SK-N-SH treated with all-trans-retinoic acid at 6 μM for 48 hours (cell line): ENCODE data around the gene CDC34.

Source experiments
- ATAC-seq: fragments of 200-7000 bp; cut with Tn5 transposase; 3 replicates; pipeline ENCODE4 v1.9.1; 2020; ENCODE audit warnings: mild to moderate bottlenecking, moderate library complexity
- ARNTL ChIP-seq: fragments of 450-650 bp; formaldehyde crosslinking; IDR thresholded peaks from 2 replicates; pipeline ENCODE4 v1.5.0; 2020; ENCODE audit warnings: low read depth, mild to moderate bottlenecking, moderate library complexity, borderline replicate concordance
- BACH2 ChIP-seq: fragments of 250-450 bp; sonication (Bioruptor Pico); IDR thresholded peaks from 2 replicates; pipeline ENCODE4 v1.9.0; 2021; ENCODE audit warnings: mild to moderate bottlenecking, borderline replicate concordance
- CSDC2 ChIP-seq: fragments of 250-450 bp; sonication (Bioruptor Pico); IDR thresholded peaks from 2 replicates; pipeline ENCODE4 v1.5.0; 2020; ENCODE audit warnings: mild to moderate bottlenecking, moderate library complexity
- ESRRG ChIP-seq: fragments of 250-450 bp; sonication (Bioruptor Pico); IDR thresholded peaks from 2 replicates; pipeline ENCODE4 v1.6.1; 2021; ENCODE audit warnings: mild to moderate bottlenecking
- GLIS3 ChIP-seq: fragments of 250-450 bp; sonication (Bioruptor Pico); IDR thresholded peaks from 2 replicates; pipeline ENCODE4 v1.5.0; 2020; ENCODE audit warnings: mild to moderate bottlenecking, moderate library complexity
- ISL1 ChIP-seq: fragments of 250-450 bp; sonication (Bioruptor Pico); IDR thresholded peaks from 2 replicates; pipeline ENCODE4 v2.1.2; 2022; ENCODE audit warnings: mild to moderate bottlenecking, moderate library complexity
- OSR1 ChIP-seq: fragments of 250-450 bp; sonication (Bioruptor Pico); IDR thresholded peaks from 2 replicates; pipeline ENCODE4 v1.8.0; 2022; ENCODE audit warnings: moderate library complexity, mild to moderate bottlenecking, inconsistent platforms
- PPARA ChIP-seq: fragments of 250-450 bp; sonication (Bioruptor Pico); IDR thresholded peaks from 2 replicates; pipeline ENCODE4 v1.5.0; 2020; ENCODE audit warnings: mild to moderate bottlenecking, borderline replicate concordance
- RARB ChIP-seq: fragments of 250-450 bp; sonication (Bioruptor Pico); IDR thresholded peaks from 2 replicates; pipeline ENCODE4 v1.8.0; 2021; ENCODE audit warnings: mild to moderate bottlenecking, moderate library complexity
- SNAI2 ChIP-seq: fragments of 250-450 bp; sonication (Bioruptor Pico); IDR thresholded peaks from 2 replicates; pipeline ENCODE4 v1.5.0; 2020; ENCODE audit warnings: mild to moderate bottlenecking, moderate library complexity
- TCF4 ChIP-seq: fragments of 250-450 bp; sonication (Bioruptor Pico); IDR thresholded peaks from 2 replicates; pipeline ENCODE4 v1.8.0; 2021; ENCODE audit warnings: mild to moderate bottlenecking, moderate library complexity, borderline replicate concordance
- TOX ChIP-seq: fragments of 250-450 bp; sonication (Bioruptor Pico); IDR thresholded peaks from 2 replicates; pipeline ENCODE4 v1.8.0; 2021; ENCODE audit warnings: mild to moderate bottlenecking, moderate library complexity, borderline replicate concordance
- ZC3H10 ChIP-seq: fragments of 250-450 bp; sonication (Bioruptor Pico); IDR thresholded peaks from 2 replicates; pipeline ENCODE4 v1.5.1; 2021; ENCODE audit warnings: mild to moderate bottlenecking, moderate library complexity
- ZFP3 ChIP-seq: fragments of 250-450 bp; sonication (Bioruptor Pico); IDR thresholded peaks from 2 replicates; pipeline ENCODE4 v1.5.0; 2020; ENCODE audit warnings: mild to moderate bottlenecking, moderate library complexity
- ZNF565 ChIP-seq: fragments of 450-650 bp; formaldehyde crosslinking; conservative IDR thresholded peaks from 2 replicates; pipeline ENCODE4 v1.5.0; 2020; ENCODE audit warnings: low read depth, mild to moderate bottlenecking, moderate library complexity
- ZNF8 ChIP-seq: fragments of 450-650 bp; formaldehyde crosslinking; IDR thresholded peaks from 2 replicates; pipeline ENCODE4 v1.5.0; 2020; ENCODE audit warnings: mild to moderate bottlenecking, moderate library complexity
- TF ChIP-seq, protein P1 (sequence below): fragments of 250-450 bp; sonication (Bioruptor Pico); IDR thresholded peaks from 2 replicates; pipeline ENCODE4 v1.8.0; 2021; ENCODE audit warnings: low read depth, mild to moderate bottlenecking, moderate library complexity, borderline replicate concordance
- TF ChIP-seq, protein P2 (sequence below): fragments of 250-450 bp; sonication (Bioruptor Pico); IDR thresholded peaks from 2 replicates; pipeline ENCODE4 v1.5.1; 2021; ENCODE audit warnings: mild to moderate bottlenecking, moderate library complexity
- TF ChIP-seq, protein P3 (sequence below): fragments of 250-450 bp; sonication (Bioruptor Pico); IDR thresholded peaks from 2 replicates; pipeline ENCODE4 v1.5.1; 2020; ENCODE audit warnings: low read depth, mild to moderate bottlenecking, moderate library complexity
- TF ChIP-seq, protein P4 (sequence below): fragments of 250-450 bp; sonication (Bioruptor Pico); IDR thresholded peaks from 2 replicates; pipeline ENCODE4 v1.8.0; 2020; ENCODE audit warnings: mild to moderate bottlenecking, moderate library complexity, borderline replicate concordance

The CDC34 gene

DNA sequence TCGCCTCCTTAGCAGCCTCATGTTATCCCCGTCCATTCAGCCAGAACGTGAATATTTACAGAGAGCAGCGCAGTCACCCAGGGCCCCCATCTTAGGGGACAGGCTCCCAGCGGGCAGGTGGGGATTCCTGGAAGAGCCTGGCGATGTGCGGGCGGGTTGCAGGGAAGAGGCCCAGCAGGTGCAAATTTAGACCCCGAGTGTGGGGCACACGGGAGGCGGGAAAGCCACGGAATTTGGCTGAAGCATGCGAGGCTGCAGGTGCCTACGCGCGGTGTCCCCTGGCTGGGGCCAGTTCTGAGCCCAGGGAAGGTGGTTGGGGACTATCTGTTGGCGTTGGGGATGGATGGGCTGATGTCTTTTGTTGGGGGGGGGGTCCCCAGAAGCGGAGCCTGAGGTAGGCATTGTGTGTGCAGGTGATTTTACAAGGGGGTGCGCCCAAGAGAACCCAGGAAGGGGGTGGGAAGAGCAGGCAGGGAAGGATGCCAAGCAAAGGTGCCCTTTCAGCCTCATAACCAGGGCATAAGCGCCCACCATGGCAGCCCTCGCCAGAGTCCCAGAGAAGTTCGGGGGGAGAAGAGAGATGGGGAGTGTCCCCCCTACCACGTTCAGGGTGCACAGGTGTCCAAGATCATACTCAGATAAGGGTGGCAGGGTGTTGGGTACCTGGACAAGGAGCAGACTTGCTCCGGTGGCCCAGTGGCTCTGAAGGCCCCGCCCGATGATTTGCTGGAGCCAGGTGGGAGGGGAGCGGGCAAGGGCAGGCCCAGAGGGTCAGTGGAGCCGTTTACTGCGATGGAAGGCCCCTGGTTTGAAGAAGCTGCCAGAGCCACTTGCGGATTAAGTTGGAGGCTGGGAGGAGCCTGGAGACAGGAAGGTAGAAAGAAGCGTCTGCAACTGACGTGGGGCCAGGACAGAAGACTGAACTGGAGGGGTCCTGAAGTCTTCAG is 23.1 kb upstream of the CDC34 start:
- TF ChIP-seq, protein P1, sequence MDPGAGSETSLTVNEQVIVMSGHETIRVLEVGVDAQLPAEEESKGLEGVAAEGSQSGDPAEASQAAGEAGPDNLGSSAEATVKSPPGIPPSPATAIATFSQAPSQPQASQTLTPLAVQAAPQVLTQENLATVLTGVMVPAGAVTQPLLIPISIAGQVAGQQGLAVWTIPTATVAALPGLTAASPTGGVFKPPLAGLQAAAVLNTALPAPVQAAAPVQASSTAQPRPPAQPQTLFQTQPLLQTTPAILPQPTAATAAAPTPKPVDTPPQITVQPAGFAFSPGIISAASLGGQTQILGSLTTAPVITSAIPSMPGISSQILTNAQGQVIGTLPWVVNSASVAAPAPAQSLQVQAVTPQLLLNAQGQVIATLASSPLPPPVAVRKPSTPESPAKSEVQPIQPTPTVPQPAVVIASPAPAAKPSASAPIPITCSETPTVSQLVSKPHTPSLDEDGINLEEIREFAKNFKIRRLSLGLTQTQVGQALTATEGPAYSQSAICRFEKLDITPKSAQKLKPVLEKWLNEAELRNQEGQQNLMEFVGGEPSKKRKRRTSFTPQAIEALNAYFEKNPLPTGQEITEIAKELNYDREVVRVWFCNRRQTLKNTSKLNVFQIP (CRISPR knock-in tag): no peak
- no peak for TF ChIP-seq ZC3H10 (CRISPR knock-in tag)
- no peak for TF ChIP-seq CSDC2 (CRISPR knock-in tag)
- no peak for TF ChIP-seq ESRRG (CRISPR knock-in tag)
- no peak for TF ChIP-seq TCF4 (CRISPR knock-in tag)
- no peak for TF ChIP-seq PPARA (CRISPR knock-in tag)
- TF ChIP-seq, protein P2, sequence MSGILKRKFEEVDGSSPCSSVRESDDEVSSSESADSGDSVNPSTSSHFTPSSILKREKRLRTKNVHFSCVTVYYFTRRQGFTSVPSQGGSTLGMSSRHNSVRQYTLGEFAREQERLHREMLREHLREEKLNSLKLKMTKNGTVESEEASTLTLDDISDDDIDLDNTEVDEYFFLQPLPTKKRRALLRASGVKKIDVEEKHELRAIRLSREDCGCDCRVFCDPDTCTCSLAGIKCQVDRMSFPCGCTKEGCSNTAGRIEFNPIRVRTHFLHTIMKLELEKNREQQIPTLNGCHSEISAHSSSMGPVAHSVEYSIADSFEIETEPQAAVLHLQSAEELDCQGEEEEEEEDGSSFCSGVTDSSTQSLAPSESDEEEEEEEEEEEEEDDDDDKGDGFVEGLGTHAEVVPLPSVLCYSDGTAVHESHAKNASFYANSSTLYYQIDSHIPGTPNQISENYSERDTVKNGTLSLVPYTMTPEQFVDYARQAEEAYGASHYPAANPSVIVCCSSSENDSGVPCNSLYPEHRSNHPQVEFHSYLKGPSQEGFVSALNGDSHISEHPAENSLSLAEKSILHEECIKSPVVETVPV (CRISPR knock-in tag): no peak
- TF ChIP-seq BACH2: no peak
- TF ChIP-seq ZNF565: no peak
- no peak for TF ChIP-seq GLIS3 (CRISPR knock-in tag)
- TF ChIP-seq, protein P3, sequence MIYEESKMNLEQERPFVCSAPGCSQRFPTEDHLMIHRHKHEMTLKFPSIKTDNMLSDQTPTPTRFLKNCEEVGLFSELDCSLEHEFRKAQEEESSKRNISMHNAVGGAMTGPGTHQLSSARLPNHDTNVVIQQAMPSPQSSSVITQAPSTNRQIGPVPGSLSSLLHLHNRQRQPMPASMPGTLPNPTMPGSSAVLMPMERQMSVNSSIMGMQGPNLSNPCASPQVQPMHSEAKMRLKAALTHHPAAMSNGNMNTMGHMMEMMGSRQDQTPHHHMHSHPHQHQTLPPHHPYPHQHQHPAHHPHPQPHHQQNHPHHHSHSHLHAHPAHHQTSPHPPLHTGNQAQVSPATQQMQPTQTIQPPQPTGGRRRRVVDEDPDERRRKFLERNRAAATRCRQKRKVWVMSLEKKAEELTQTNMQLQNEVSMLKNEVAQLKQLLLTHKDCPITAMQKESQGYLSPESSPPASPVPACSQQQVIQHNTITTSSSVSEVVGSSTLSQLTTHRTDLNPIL (CRISPR knock-in tag): no peak
- no peak for TF ChIP-seq ZNF8
- no peak for TF ChIP-seq OSR1
- no peak for TF ChIP-seq ISL1 (CRISPR knock-in tag)
- no peak for TF ChIP-seq TOX (CRISPR knock-in tag)
- TF ChIP-seq, protein P4, sequence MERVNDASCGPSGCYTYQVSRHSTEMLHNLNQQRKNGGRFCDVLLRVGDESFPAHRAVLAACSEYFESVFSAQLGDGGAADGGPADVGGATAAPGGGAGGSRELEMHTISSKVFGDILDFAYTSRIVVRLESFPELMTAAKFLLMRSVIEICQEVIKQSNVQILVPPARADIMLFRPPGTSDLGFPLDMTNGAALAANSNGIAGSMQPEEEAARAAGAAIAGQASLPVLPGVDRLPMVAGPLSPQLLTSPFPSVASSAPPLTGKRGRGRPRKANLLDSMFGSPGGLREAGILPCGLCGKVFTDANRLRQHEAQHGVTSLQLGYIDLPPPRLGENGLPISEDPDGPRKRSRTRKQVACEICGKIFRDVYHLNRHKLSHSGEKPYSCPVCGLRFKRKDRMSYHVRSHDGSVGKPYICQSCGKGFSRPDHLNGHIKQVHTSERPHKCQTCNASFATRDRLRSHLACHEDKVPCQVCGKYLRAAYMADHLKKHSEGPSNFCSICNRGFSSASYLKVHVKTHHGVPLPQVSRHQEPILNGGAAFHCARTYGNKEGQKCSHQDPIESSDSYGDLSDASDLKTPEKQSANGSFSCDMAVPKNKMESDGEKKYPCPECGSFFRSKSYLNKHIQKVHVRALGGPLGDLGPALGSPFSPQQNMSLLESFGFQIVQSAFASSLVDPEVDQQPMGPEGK (CRISPR knock-in tag): no peak
- ATAC-seq: no peak

DNA sequence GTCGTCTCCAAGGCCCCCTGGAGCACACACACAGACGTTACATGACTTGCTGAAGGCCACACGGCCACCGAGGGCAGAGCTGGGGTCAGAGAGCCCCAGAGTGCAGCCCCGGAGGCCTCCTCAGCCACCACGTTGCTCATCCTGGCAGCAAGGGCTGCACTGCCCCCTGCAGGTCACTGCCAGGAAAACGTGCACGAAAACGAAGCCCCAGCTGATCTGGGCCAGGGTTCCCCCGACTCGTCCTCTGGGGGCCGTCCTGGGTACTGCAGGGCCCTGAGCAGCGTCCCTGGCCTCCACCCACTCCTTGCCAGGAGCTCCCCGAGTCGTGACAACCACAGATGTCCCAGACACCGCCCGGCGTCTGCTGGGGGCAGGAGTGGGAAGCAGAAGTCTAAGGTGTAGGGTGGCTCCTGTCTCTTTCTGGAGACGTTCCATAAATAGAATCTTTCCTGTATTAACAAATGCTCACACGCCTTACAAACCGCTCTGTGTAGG is 20.9 kb upstream of the CDC34 start:
- peak; percentile 25 for ATAC-seq
- TF ChIP-seq ARNTL (CRISPR knock-in tag) (no peak), BACH2 (no peak), ISL1 (CRISPR knock-in tag) (no peak), GLIS3 (CRISPR knock-in tag) (no peak), ZC3H10 (CRISPR knock-in tag) (no peak), TCF4 (CRISPR knock-in tag) (no peak), CSDC2 (CRISPR knock-in tag) (no peak), RARB (CRISPR knock-in tag) (no peak), ZFP3 (CRISPR knock-in tag) (no peak)
- TF ChIP-seq, protein P2 (CRISPR knock-in tag): no peak
- TF ChIP-seq, all 23 proteins: peak for 0

DNA sequence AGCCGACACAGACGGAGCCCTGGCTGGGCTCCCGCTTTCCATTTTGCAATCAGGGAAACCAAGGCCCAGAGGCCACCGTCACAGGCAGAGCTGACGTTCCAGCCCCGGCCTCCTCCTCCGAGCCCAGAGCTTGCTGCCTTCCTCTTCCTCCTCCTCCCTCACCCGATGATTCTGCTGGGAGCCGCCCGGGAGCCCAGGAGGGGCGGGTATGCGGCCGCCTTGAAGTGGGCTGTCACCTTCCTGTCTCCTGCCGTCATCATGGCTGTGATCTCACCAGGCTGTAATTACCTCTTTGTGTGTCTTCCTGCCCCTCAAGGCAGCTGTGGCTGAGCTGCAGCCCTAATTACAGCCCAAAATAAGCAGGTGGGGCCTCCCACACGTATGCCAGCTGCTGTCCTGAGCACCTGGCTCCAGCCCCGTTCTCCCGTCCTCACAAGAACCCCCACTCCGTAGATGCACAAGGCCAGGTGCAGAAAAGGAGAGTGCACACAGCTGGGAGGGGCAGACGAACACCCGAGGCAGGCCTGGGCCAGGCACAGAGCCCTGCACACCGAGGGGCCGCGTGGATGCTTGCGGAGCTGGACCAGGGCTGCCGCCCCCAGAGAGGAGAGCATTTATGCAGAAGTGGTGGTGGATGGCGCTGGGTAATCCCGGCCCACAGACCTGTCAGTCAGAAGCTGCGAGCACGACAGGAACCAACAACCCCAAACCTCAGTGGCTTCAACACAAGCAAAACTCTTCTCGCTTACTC is 20.3 kb upstream of the CDC34 start:
- ATAC-seq: no peak
- TF ChIP-seq ZNF565 (no peak), BACH2 (no peak), OSR1 (no peak), ZFP3 (CRISPR knock-in tag) (no peak), SNAI2 (no peak), ARNTL (CRISPR knock-in tag) (no peak)
- TF ChIP-seq, protein P1 (CRISPR knock-in tag): no peak
- TF ChIP-seq, all 23 proteins: peak for 0
